ENCODE data around the gene MCM7. TPM values are rescaled to one million over a fixed set of nuclear protein-coding genes. Genes with fewer than 3 reads are reported as not detected.

Gene MCM7
- total RNA-seq, 1 donor from 2014 or later = 426 TPM

- DNase-seq (ENCODE audit: low read depth, low spot score) = no peak
- no peak for TF ChIP-seq CTCF (conservative IDR thresholded peaks at IDR 0.05)
- no peaks in the 10 kb centered on the region for H3K9me3 Mint-ChIP-seq
- no peaks in the 10 kb centered on the region for H3K36me3 Mint-ChIP-seq (ENCODE audit: low read depth)
- H3K27me3 Mint-ChIP-seq (ENCODE audit: low read depth) = no peaks in the 10 kb centered on the region
- no peak overlapping the region for H3K4me3 Mint-ChIP-seq
- H3K27ac Mint-ChIP-seq (ENCODE audit: unreplicated experiment) = no peak overlapping the region
- H3K4me1 Mint-ChIP-seq = no peaks in the 10 kb centered on the region
These were observed 41.3 kb upstream of the MCM7 start for GRCh38 chr7:100142461-100142860.

GRCh38 chr7:100141555-100141949 lies 40.4 kb upstream of the MCM7 start:
- TF ChIP-seq CTCF (conservative IDR thresholded peaks at IDR 0.05) = no peak
- H3K27me3 Mint-ChIP-seq (ENCODE audit: low read depth) = no peaks in the 10 kb centered on the region
- no peaks in the 10 kb centered on the region for H3K4me1 Mint-ChIP-seq
- no peak overlapping the region for H3K27ac Mint-ChIP-seq (ENCODE audit: unreplicated experiment)
- H3K9me3 Mint-ChIP-seq = no peaks in the 10 kb centered on the region
- no peak overlapping the region for H3K4me3 Mint-ChIP-seq
- no peak for DNase-seq (ENCODE audit: low read depth, low spot score)
- H3K36me3 Mint-ChIP-seq (ENCODE audit: low read depth) = no peaks in the 10 kb centered on the region

GRCh38 chr7:100137851-100138760 lies 36.9 kb upstream of the MCM7 start:
- Mint-ChIP-seq H3K27ac (ENCODE audit: unreplicated experiment) (no peak overlapping the region), H3K27me3 (ENCODE audit: low read depth) (no peaks in the 10 kb centered on the region), H3K4me1 (no peaks in the 10 kb centered on the region), H3K36me3 (ENCODE audit: low read depth) (no peaks in the 10 kb centered on the region), H3K4me3 (no peak overlapping the region), H3K9me3 (no peaks in the 10 kb centered on the region)
- no peak for TF ChIP-seq CTCF (conservative IDR thresholded peaks at IDR 0.05)
- DNase-seq (ENCODE audit: low read depth, low spot score) = no peak

- peak overlapping the region; percentile 66 for H3K4me3 Mint-ChIP-seq
- H3K27me3 Mint-ChIP-seq (ENCODE audit: low read depth) = peaks cover 9% of the 10 kb centered on the region
- peaks cover 14% of the 10 kb centered on the region for H3K4me1 Mint-ChIP-seq
- TF ChIP-seq CTCF (conservative IDR thresholded peaks at IDR 0.05) = peak; percentile 91
- no peaks in the 10 kb centered on the region for H3K9me3 Mint-ChIP-seq
- H3K36me3 Mint-ChIP-seq (ENCODE audit: low read depth) = no peaks in the 10 kb centered on the region
- peak overlapping the region; percentile 1 for H3K27ac Mint-ChIP-seq (ENCODE audit: unreplicated experiment)
- peak; percentile 63 for DNase-seq (ENCODE audit: low read depth, low spot score)
These were observed 31.5 kb upstream of the MCM7 start for GRCh38 chr7:100132697-100133151.

- DNase-seq (ENCODE audit: low read depth, low spot score) = no peak
- peak overlapping the region; percentile 66 for H3K4me3 Mint-ChIP-seq
- no peaks in the 10 kb centered on the region for H3K9me3 Mint-ChIP-seq
- peaks cover 9% of the 10 kb centered on the region for H3K27me3 Mint-ChIP-seq (ENCODE audit: low read depth)
- TF ChIP-seq CTCF (conservative IDR thresholded peaks at IDR 0.05) = no peak
- H3K4me1 Mint-ChIP-seq = peaks cover 14% of the 10 kb centered on the region
- no peaks in the 10 kb centered on the region for H3K36me3 Mint-ChIP-seq (ENCODE audit: low read depth)
- H3K27ac Mint-ChIP-seq (ENCODE audit: unreplicated experiment) = no peak overlapping the region
These were observed 30.9 kb upstream of the MCM7 start for GRCh38 chr7:100132126-100132525.

Data from neural crest cell (in vitro differentiated cells).